ENCODE measurements around the gene RANBP17. TPM values are rescaled to one million over a fixed set of nuclear protein-coding genes. Genes with fewer than 3 reads are reported as not detected.
A peak's percentile ranks its signal among the peaks of the same experiment; 100 is the strongest.

Gene RANBP17
- total and polyA plus RNA-seq, 2 of the 4 experiments (the other 2 are of a cell fraction): 8.2 to 29.0 TPM

GRCh38 chr5:170885256-170885655 is 23.4 kb downstream of the RANBP17 start:
- no peak overlapping the region for H2BK15ac ChIP-seq (ENCODE audit: low read depth, low read length)
- H3K9me3 ChIP-seq (ENCODE audit: control insufficient read depth, insufficient read depth, low read length): no peaks in the 10 kb centered on the region
- peak overlapping the region; percentile 25 for H2BK5ac ChIP-seq (ENCODE audit: low read depth, low read length, poor library complexity, severe bottlenecking)
- H4K91ac ChIP-seq (ENCODE audit: insufficient read depth, low read depth, low read length): no peak overlapping the region
- no peak overlapping the region for H4K5ac ChIP-seq (ENCODE audit: low read depth, low read length)
- H3K4ac ChIP-seq (ENCODE audit: low read depth, low read length): no peak overlapping the region
- no peak overlapping the region for H2AK9ac ChIP-seq (replicated peaks; ENCODE audit: low read depth, low read length, poor library complexity)
- H3K36me3 ChIP-seq (ENCODE audit: control insufficient read depth, insufficient read depth, low read length): peaks cover 3% of the 10 kb centered on the region
- no peaks in the 10 kb centered on the region for H3K9me1 ChIP-seq (ENCODE audit: insufficient read depth, low read length)
- H3K9ac ChIP-seq (ENCODE audit: low read depth, low read length): no peak overlapping the region
- H3K23ac ChIP-seq (ENCODE audit: low read depth, low read length): no peak overlapping the region
- intact Hi-C loops (cut with micrococcal nuclease): no loop called here
- no peak overlapping the region for H3K56ac ChIP-seq (ENCODE audit: extremely low read depth, insufficient read depth, low read length)
- H4K8ac ChIP-seq (ENCODE audit: low read depth in 2 of 2, low read length in 2 of 2): no peak overlapping the region
- H3K18ac ChIP-seq (ENCODE audit: low read depth, low read length): no peak overlapping the region; the same call in 1 of the 2 replicates
- H2BK120ac ChIP-seq (ENCODE audit: low read depth, low read length): no peak overlapping the region
- in situ Hi-C loops (cut with MboI; ENCODE audit: low sequenced_read_pairs): no loop called here
- no peak overlapping the region for H3K27ac ChIP-seq (ENCODE audit: insufficient read depth, low read length)
- peak; percentile 92 for ATAC-seq (ENCODE audit: low read depth)
- CTCF ChIA-PET: interaction anchor here (1.0 to 1.4 kb wide), 2 partner anchors 9 to 94 kb away, joined by 3 read pairs; no protein-coding TSS in a partner anchor
- H2AFZ ChIP-seq (replicated peaks; ENCODE audit: low read length, poor library complexity): no peak overlapping the region
- DNase-seq: peak; percentile 71
- H3K4me2 ChIP-seq (ENCODE audit: low read depth, low read length): peak overlapping the region; percentile 74; the same call in 1 of the 2 replicates
- TF ChIP-seq RAD21 (IDR thresholded peaks at IDR 0.05; ENCODE audit: low read length) (no peak), MXI1 (IDR thresholded peaks at IDR 0.05; ENCODE audit: borderline replicate concordance, low read depth, low read length) (no peak), SMC3 (IDR thresholded peaks at IDR 0.05; ENCODE audit: low read depth, low read length) (no peak), POLR2A (IDR thresholded peaks at IDR 0.05; ENCODE audit: low read depth, low read length) (no peak), RCOR1 (IDR thresholded peaks at IDR 0.05; ENCODE audit: insufficient replicate concordance, low read length) (no peak), NFE2L2 (IDR thresholded peaks at IDR 0.05; ENCODE audit: low read depth, low read length) (no peak), CEBPB (IDR thresholded peaks at IDR 0.05; ENCODE audit: low read depth, low read length) (no peak), MAZ (IDR thresholded peaks at IDR 0.05; ENCODE audit: borderline replicate concordance, low read depth, low read length) (no peak), CTCF (conservative IDR thresholded peaks at IDR 0.05; ENCODE audit: low read depth, low read length) (no peak), RFX5 (IDR thresholded peaks at IDR 0.05; ENCODE audit: low read depth, low read length) (no peak), ELK1 (IDR thresholded peaks at IDR 0.05; ENCODE audit: borderline replicate concordance, low read depth, low read length) (no peak), CHD1 (IDR thresholded peaks at IDR 0.05; ENCODE audit: low read depth, low read length) (no peak), FOS (IDR thresholded peaks at IDR 0.05; ENCODE audit: low read depth, low read length) (no peak), BHLHE40 (IDR thresholded peaks at IDR 0.05; ENCODE audit: low read depth, low read length) (no peak), MAFK (IDR thresholded peaks at IDR 0.05; ENCODE audit: low read depth, low read length) (no peak)
- TF ChIP-seq, protein P1, sequence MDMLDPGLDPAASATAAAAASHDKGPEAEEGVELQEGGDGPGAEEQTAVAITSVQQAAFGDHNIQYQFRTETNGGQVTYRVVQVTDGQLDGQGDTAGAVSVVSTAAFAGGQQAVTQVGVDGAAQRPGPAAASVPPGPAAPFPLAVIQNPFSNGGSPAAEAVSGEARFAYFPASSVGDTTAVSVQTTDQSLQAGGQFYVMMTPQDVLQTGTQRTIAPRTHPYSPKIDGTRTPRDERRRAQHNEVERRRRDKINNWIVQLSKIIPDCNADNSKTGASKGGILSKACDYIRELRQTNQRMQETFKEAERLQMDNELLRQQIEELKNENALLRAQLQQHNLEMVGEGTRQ (IDR thresholded peaks at IDR 0.05; ENCODE audit: low read depth, low read length): no peak
- no peaks in the 10 kb centered on the region for H3K27me3 ChIP-seq (ENCODE audit: control insufficient read depth, insufficient read depth, low read length)
- dilution Hi-C loops (cut with HindIII; ENCODE audit: low sequenced_read_pairs, unreplicated experiment): no loop called here
- H3K79me1 ChIP-seq (ENCODE audit: low read depth in 1 of 2, low read length in 2 of 2): peaks cover 12 to 15% of the 10 kb centered on the region in 2 experiments
- no peak overlapping the region for H3K14ac ChIP-seq (replicated peaks; ENCODE audit: low read depth, low read length)
- no peak overlapping the region for H3K4me3 ChIP-seq (ENCODE audit: insufficient read depth, low read depth, low read length)
- no peak overlapping the region for H2BK20ac ChIP-seq (ENCODE audit: low read depth, low read length)
- POLR2A ChIA-PET (ENCODE audit: unreplicated experiment): no interaction called here
- H3K4me1 ChIP-seq (ENCODE audit: control insufficient read depth, insufficient read depth, low read length): peaks cover 4% of the 10 kb centered on the region; the same call in 1 of the 2 replicates
- no peak overlapping the region for H2AK5ac ChIP-seq (ENCODE audit: low read depth, low read length)
- no peaks in the 10 kb centered on the region for H4K20me1 ChIP-seq (ENCODE audit: insufficient read depth, low read length)
- BruUV-seq (replicated peaks): no TSS peak

All from IMR-90 (cell line).